ENCODE results near the gene KRTAP3-2. TPM values are rescaled to one million over a fixed set of nuclear protein-coding genes. Genes with fewer than 3 reads are reported as not detected.
A peak's percentile ranks its signal among the peaks of the same experiment; 100 is the strongest.

KRTAP3-2 gene
- total and polyA plus RNA-seq, 2 donors (not counting 1 experiment from before 2014, with no cell fraction given), result not detected

GRCh38 chr17:40966848-40967247 lies 32.9 kb downstream of the KRTAP3-2 start, which contains the start of gene KRT39:
KRT39 (minus strand) TSS chr17:40966948; CDS start chr17:40966856, 92 bp downstream.
- Histone ChIP-seq H3K4me2 (replicated peaks; ENCODE audit: low read depth, low read length, poor library complexity, severe bottlenecking) (no peak within 1 kb of the TSS), H3K27ac (ENCODE audit: low read length in 2 of 2) (no peak within 1 kb of the TSS), H3K27me3 (replicated peaks in 1 of 4; ENCODE audit: control extremely low read depth in 1 of 4, control insufficient read depth in 3 of 4, insufficient read depth in 4 of 4, low read length in 3 of 4) (peaks cover 0 to 3% (median 0%) of the 10 kb centered on the region in 4 experiments), H3K36me3 (replicated peaks in 1 of 2; ENCODE audit: control extremely low read depth in 1 of 2, control insufficient read depth in 1 of 2, extremely low read depth in 1 of 2, insufficient read depth in 2 of 2, low read length in 1 of 2) (no peaks in the 10 kb centered on the region), H3K9me3 (ENCODE audit: control extremely low read depth in 1 of 3, control insufficient read depth in 2 of 3, insufficient read depth in 1 of 3, low read length in 2 of 3) (peaks cover 0 to 2% (median 0%) of the 10 kb centered on the region in 3 donors), H3K4me3 (ENCODE audit: control extremely low read depth in 1 of 5, extremely low read depth in 1 of 5, insufficient read depth in 1 of 5, low read depth in 2 of 5, low read length in 4 of 5) (no peak within 1 kb of the TSS), H3K79me2 (ENCODE audit: control insufficient read depth, insufficient read depth, low read length) (no peaks in the 10 kb centered on the region), H3K4me1 (ENCODE audit: control insufficient read depth in 2 of 2, insufficient read depth in 2 of 2, low read length in 2 of 2) (no peaks in the 10 kb centered on the region), H4K20me1 (ENCODE audit: control insufficient read depth, insufficient read depth, low read length, poor library complexity, severe bottlenecking) (no peaks in the 10 kb centered on the region), H2AFZ (ENCODE audit: insufficient read depth, low read depth, low read length, poor library complexity, severe bottlenecking) (no peak within 1 kb of the TSS), H3K9ac (ENCODE audit: low read length) (no peak within 1 kb of the TSS)
- WGBS (ENCODE audit: insufficient coverage), result no CpG with 5 or more reads among the region's 1 CpG
- no peak within 1 kb of the TSS for H3K27ac Mint-ChIP-seq
- H3K4me1 Mint-ChIP-seq, result no peaks in the 10 kb centered on the region
- POLR2A ChIA-PET, result no interaction called here
- H3K27me3 Mint-ChIP-seq, result peaks cover 32% of the 10 kb centered on the region
- no peak for ATAC-seq (ENCODE audit: low read depth)
- CTCF ChIA-PET, result interaction anchor here (1.2 kb wide), 2 partner anchors 15 to 355 kb away, joined by 3 read pairs; no protein-coding TSS in a partner anchor
- DNase-seq, result no peak
- peaks cover 5% of the 10 kb centered on the region for H3K9me3 Mint-ChIP-seq (ENCODE audit: insufficient read depth)
- no peak within 1 kb of the TSS for H3K4me3 Mint-ChIP-seq
- intact Hi-C loops (cut with micrococcal nuclease), result loop anchor here (10.0 kb wide), 1 partner anchor 228 kb away; no protein-coding TSS in a partner anchor
- TF ChIP-seq EZH2 (IDR thresholded peaks at IDR 0.05; ENCODE audit: borderline replicate concordance, insufficient read depth, low read depth, low read length, poor library complexity, severe bottlenecking), result no peak
- TF ChIP-seq, protein P1, sequence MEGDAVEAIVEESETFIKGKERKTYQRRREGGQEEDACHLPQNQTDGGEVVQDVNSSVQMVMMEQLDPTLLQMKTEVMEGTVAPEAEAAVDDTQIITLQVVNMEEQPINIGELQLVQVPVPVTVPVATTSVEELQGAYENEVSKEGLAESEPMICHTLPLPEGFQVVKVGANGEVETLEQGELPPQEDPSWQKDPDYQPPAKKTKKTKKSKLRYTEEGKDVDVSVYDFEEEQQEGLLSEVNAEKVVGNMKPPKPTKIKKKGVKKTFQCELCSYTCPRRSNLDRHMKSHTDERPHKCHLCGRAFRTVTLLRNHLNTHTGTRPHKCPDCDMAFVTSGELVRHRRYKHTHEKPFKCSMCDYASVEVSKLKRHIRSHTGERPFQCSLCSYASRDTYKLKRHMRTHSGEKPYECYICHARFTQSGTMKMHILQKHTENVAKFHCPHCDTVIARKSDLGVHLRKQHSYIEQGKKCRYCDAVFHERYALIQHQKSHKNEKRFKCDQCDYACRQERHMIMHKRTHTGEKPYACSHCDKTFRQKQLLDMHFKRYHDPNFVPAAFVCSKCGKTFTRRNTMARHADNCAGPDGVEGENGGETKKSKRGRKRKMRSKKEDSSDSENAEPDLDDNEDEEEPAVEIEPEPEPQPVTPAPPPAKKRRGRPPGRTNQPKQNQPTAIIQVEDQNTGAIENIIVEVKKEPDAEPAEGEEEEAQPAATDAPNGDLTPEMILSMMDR (IDR thresholded peaks at IDR 0.05), result no peak

DNA sequence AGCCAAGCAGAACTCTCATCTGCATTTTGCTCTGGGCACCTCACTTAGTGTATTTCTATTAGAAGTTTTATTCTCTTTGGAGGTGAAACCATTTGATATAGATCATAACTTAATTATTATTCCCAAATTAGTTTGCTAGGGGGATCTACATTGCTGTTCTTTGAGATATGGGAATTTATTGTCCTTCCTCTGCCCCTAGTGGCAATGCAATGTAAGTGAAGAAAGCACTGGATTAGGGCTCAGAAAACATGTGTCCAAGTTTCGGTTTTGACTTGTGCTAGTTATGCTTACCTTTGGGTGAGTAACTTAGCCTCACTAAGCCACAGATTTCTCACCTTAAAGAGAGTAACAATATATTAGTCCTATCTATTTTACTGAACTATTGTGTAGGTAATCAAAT lies 35.9 kb downstream of the KRTAP3-2 start:
- no peak for TF ChIP-seq EZH2 (IDR thresholded peaks at IDR 0.05; ENCODE audit: borderline replicate concordance, insufficient read depth, low read depth, low read length, poor library complexity, severe bottlenecking)
- TF ChIP-seq, protein P1 (IDR thresholded peaks at IDR 0.05), result peak; percentile 70
- Mint-ChIP-seq H3K9me3 (ENCODE audit: insufficient read depth) (peaks cover 5% of the 10 kb centered on the region), H3K27ac (no peak overlapping the region), H3K4me3 (no peak overlapping the region), H3K4me1 (no peaks in the 10 kb centered on the region), H3K27me3 (peaks cover 30% of the 10 kb centered on the region)
- H3K9ac ChIP-seq (ENCODE audit: low read length), result no peak overlapping the region
- no peak overlapping the region for H2AFZ ChIP-seq (ENCODE audit: insufficient read depth, low read depth, low read length, poor library complexity, severe bottlenecking)
- no peaks in the 10 kb centered on the region for H3K79me2 ChIP-seq (ENCODE audit: control insufficient read depth, insufficient read depth, low read length)
- H3K4me3 ChIP-seq (ENCODE audit: control extremely low read depth in 1 of 5, extremely low read depth in 1 of 5, insufficient read depth in 1 of 5, low read depth in 2 of 5, low read length in 4 of 5), result no peak overlapping the region
- H3K27ac ChIP-seq (ENCODE audit: low read length in 2 of 2), result no peak overlapping the region
- H4K20me1 ChIP-seq (ENCODE audit: control insufficient read depth, insufficient read depth, low read length, poor library complexity, severe bottlenecking), result no peaks in the 10 kb centered on the region
- H3K4me2 ChIP-seq (replicated peaks; ENCODE audit: low read depth, low read length, poor library complexity, severe bottlenecking), result no peak overlapping the region
- DNase-seq (peak; percentile 28), ATAC-seq (ENCODE audit: low read depth) (no peak)
- CTCF ChIA-PET, result interaction anchor here (0.9 to 1.5 kb wide), 2 partner anchors 12 to 108 kb away, joined by 3 read pairs; no protein-coding TSS in a partner anchor
- no CpG with 5 or more reads among the region's 1 CpG for WGBS (ENCODE audit: insufficient coverage)
- peaks cover 0 to 2% (median 0%) of the 10 kb centered on the region in 3 donors for H3K9me3 ChIP-seq (ENCODE audit: control extremely low read depth in 1 of 3, control insufficient read depth in 2 of 3, insufficient read depth in 1 of 3, low read length in 2 of 3)
- H3K36me3 ChIP-seq (replicated peaks in 1 of 2; ENCODE audit: control extremely low read depth in 1 of 2, control insufficient read depth in 1 of 2, extremely low read depth in 1 of 2, insufficient read depth in 2 of 2, low read length in 1 of 2), result no peaks in the 10 kb centered on the region
- intact Hi-C loops (cut with micrococcal nuclease), result loop anchor here (10.0 kb wide), 1 partner anchor 231 kb away; no protein-coding TSS in a partner anchor
- H3K4me1 ChIP-seq (ENCODE audit: control insufficient read depth in 2 of 2, insufficient read depth in 2 of 2, low read length in 2 of 2), result no peaks in the 10 kb centered on the region
- H3K27me3 ChIP-seq (replicated peaks in 1 of 4; ENCODE audit: control extremely low read depth in 1 of 4, control insufficient read depth in 3 of 4, insufficient read depth in 4 of 4, low read length in 3 of 4), result no peaks in the 10 kb centered on the region
- POLR2A ChIA-PET, result no interaction called here

All from B cell (primary cell).